GM19438 (cell line): Measurements from ENCODE around the gene HNRNPL.
A peak's percentile ranks its signal among the peaks of the same experiment; 100 is the strongest.
"Not testable (repeated sequence)": the region's sequence is repeated elsewhere in the genome, so short reads cannot be mapped to it uniquely, and the experiment has no call there.

Experiments used
- ATAC-seq: cut with Tn5 transposase; IDR thresholded peaks from one replicate; pipeline ENCODE4 v1.9.1; 2021; ENCODE audit warnings: low read depth; ENCODE audit not compliant: unreplicated experiment

The HNRNPL gene

DNA sequence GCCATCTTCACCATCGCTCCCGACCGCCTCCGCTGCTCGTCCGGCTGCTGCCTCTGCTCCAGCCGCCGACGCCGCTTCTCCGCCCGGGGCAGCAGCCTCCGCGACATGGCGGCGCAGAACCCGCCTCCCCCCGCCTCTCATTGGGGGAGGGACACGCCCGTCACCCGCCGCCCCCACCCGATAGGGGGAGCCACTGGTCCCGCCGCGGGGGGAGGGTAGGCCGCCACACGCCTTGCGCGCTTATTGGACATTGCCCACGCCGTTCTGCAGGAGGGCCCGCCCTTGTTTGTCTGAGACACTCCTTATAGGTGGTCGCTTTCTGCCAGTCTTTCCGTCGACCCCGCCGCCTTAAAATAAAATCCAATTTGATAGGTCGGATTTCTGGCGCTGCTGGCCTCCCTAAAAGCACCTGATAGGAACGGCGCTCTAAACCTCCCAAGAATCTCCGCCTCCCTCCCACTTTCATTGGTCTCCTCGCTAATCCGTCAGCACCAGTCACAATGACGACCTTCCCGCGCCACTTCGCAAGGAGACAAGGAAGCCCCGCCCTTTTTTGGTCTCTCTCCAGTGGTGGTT, at the start of gene HNRNPL:
TSS of gene HNRNPL (minus strand) at position 127 of the 576 bp plus-strand sequence. CDS start at position 107, 20 bp downstream.
- ATAC-seq, result peak; percentile 53

DNA sequence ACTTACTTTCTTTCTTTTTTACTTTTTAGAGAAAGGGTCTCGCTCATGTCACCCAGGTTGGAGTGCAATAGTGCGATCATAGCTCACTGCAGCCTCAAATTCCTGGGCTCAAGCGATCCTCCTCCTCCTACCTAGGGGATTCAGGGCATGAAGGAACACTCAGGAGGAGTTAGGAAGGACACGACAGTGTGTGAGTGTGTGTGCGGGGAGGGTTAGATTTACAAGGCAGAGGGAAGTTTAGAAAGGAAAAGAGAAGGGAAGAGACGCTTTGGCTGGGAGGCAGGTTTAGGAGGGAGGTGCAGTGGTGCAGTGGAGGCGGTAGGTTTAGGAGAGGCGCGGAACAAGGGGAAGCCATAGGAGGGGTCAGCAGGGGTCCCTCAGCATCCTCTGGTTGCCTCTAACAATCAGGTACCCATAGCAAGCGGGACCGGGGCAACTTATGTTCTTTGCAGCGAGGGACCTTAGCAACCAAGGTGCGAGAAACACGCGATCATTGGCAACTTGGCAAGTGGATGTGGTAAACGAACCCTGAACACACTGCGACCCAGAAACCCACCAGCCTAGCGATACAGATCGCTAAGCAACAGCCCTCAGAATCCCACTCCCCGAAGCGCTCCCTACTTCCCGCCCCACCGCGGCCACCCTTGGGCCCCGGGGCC, 49.1 kb upstream of the HNRNPL start:
- no peak for ATAC-seq

DNA sequence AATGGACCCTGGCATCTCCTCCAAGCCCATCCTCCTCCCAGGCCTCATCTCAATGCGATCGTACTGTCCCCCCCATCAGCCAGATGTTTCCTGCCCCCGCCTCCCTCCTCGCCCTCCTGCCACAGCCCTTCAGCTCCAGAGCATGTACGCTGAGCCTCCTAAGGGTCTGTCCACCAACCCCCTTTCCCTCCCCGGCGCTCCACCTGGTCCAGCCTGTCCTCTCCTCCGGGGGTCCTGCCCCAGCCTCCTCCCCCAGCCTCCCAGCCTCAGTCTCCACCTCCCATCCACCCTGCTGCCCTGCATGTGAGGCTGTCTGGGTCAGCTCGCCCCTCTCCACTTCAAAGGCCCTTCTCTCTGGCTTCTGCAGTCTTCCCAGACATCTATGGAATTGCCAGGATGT, 45.2 kb upstream of the HNRNPL start:
- ATAC-seq, result no peak

DNA sequence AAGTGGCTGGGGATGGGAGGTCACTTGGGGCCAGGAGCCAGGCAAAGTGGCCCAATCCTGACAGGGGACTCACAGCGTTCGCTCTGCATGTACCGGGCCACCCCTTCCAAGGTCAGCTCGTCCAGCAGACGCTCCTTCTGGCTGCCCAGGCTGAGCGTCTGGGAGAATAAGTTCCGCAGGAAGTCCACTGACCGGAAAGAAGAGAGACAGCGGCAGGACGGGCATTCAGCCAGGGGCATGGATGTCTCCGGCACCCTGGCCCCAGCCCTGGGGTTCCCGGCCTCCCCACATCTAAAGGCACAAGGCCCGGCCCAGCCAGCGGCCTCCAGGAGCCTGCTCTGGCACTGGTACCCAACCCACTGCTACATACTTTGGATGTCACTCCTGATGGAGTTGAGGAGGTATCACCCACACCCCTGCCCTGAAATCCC, 43.6 kb upstream of the HNRNPL start:
- no peak for ATAC-seq

DNA sequence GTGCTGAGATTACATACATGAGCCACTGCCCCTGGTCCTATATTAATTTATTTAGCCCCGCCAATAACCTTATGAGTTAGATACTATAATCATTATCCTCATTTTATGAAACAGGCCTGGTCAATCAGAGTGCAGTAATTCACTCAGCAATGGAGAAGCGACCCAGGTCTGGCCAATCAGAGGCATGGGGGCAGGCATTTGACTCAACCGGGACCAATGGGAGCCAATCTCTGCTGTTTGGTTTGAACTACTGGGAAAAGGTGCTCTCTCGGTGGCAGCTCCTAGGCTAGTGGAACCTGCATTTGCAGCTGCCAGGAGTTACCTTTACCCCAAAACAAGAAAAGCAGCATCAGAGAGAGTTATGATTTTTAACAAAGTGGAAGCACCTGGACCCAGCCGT, 43.1 kb upstream of the HNRNPL start:
- no peak for ATAC-seq

DNA sequence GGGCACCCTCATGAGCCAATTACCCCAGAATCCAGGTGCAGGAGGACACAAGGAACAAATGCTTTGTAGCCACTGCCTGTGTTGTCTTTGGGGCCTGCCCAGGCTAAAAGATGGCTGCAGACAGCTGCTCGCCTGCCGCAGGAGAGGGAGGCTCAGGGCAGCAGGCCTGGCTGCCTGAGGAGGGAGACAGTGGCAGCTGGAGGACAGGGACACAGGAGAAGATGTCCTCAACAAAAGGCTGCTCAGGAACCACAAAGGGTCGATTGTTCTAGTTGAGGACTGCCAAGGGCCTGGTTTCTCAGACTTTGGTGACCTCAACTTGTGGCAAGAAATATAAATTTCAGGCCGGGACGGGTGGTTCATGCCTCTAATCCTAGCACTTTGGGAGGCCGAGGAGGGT, 42.0 kb upstream of the HNRNPL start:
- ATAC-seq, result no peak

DNA sequence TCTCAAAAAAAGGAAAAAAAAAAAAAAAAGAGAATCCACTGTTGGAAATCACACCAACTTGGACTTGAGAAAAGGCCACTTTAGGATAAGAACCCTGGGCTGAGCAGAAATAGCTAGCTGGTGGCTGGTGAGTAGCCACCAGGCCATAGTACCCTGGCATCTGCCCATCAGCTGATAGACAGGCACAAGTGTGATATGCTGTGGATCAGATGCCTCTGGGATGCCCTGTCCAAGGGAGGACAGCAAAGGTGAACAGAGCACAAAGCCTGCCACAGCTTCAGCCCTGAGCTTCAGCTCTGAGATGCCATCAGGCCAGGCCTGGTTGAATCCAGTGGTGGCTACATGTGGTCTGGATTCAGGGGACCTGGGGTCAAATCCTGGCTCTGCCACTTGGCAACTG, 40.9 kb upstream of the HNRNPL start:
- ATAC-seq, result no peak

DNA sequence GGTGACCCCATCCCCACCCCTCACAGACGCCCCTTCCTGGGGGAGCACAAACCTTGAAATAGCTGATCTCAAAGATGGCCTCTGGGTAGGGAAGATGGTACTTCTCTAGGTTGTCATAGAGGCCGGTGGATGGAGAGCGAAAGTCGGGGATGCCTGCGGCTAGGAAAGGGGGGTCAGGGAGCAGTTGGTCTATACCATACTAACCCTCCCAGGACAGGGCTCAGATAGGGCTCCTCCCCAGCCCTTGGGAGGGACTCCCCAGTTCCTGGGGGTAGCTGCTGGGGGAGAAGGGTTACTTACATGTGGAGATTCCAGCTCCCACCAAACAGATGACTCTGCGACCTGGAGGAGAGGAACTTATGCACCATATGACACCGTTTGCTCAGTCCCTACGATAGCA, 40.0 kb upstream of the HNRNPL start:
- ATAC-seq, result no peak

DNA sequence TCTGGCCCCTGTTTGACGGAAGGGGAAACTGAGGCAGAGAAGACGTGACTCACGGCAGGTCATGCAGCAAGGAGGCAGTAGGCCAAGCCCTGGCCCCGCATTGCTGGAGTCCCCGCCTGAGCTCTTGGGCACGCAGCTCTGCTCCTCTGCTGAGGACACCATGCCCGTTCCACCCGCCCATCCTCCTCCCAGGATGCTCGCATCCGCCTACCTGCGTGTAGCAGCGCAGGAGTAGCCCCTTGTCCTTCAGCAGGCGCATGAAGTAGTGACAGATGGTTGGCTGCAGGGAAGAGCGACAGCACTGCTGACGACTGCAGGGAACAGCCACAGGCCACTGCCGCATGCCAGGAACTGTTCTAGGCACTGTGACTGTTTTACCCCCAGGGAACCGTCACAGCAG, 39.1 kb upstream of the HNRNPL start:
- ATAC-seq, result no peak

DNA sequence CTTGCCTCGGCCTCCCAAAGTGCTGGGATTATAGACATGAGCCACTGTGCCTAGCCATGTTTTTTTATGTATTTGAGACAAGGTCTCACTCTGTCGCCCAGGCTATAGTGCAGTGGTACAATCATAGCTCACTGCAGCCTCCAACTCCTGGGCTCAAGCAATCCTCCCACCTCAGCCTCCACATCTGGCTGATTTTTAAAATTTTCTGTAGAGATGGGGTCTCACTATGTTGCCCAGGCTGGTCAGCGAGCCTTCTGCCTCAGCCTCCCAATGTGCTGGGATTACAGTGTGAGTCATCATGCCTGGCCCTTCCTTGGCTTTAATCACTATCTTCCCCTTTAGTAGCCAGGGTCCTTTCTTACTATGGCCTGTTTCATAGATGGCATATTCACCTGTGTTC, 34.9 kb upstream of the HNRNPL start:
- ATAC-seq, result not testable (repeated sequence)

DNA sequence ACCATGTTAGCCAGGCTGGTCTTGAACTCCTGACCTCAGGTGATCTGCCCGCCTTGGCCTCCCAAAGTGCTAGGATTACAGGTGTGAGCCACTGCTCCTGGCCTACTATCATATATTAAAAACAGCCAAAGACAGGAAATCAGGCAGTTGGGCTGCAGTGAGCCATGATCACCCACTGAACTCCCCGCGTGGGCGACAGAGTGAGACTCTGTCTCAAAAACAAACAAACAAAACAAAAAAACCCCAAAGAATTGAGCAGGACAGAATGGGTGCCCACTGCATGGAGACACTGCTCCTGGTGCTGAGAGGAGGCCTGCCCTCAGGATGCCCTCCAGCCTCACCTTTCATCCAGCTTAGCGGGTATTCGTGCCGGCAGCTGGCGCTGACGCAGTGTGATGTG, 33.5 kb upstream of the HNRNPL start:
- ATAC-seq, result no peak

DNA sequence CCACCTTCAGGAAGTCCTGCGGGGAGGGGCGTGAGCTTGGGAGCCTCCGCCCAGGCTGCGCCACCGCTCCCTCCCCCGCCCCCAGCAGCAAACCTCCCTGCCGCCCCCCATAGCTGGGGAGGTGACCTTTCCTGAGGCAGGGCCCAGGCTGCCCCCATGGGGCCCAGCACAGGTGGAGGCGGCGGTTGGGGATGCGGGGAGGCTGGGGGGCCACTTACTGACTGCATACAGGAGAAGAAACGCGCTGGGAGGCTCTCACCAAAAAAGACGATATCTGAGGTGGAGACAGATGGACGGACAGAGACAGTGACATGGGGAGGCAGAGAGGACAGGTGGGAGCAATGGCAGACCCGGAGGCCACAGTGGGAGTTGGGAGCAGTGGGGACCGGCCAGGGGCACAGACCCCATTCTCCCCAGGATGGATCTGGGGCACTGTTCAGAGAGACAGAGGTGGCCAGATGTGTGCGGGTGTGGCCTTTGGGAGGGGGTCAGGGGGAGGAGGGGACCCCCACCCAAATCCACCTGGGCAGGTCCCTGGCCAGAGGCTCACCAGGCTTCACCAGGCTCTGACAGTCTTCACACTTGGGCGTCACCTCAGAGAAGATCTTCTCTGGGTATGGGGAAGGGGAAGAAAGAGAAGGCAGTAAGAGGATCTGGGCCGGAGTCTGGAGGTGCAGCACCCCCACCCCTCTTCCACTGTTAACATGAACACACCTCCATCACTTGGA, 31.3 kb upstream of the HNRNPL start:
- ATAC-seq, result no peak

DNA sequence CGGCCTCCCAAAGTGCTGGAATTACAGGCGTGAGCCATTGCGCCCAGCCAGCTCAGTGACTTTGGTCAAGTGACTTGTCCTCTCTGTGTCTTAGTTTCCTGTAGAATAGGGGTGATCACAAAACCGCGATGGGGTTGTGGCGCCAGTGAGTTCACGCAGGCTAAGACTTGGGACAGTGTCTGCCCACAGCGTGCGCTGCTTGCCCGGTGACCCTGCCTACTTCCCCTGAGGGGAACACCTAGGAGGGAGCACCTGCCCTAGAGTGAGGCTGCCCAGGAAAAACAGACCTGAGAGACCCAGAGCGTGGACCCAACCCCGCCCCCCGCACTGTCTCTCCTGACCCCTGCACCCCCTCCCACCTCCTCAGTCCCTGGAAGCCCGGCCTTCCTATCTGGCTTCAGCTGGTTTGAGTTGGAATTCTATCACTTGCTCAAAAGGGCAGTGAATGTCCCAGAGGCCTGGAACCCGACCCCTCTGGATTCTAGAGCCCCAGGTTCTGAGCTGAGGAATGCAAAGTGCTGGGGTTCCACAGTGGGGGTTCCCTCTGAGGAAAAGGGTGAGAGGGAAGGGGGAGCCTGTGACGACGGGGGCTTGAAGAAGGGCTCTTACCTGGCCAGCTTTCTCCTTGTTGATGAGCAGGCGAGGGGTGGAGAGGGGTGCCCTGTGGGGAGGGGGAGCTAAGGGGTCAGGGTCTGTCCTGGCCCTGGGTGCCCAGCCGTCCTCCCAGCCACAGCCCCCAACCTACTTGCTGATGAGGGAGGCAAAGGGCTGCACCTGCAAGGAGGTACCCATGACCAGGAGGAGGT, 30.5 kb upstream of the HNRNPL start:
- no peak for ATAC-seq

DNA sequence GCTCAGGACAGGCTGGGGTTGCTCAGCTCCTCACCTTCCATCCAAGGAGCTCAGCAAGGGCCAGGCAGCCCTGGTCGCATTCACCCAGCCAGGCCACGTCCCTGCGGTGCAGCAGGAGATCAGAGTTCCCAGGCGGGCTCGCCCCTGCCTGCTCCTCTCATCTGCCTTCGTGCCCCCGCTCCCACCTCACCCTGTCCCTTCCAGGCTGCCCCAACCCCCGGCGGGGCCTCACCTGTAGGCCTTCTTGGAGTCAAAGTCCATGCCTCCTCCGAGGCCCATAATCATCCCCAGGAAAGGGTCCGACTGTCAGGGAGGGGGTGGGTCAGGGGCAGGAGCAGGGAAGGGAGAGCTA, 29.6 kb upstream of the HNRNPL start:
- ATAC-seq, result no peak

DNA sequence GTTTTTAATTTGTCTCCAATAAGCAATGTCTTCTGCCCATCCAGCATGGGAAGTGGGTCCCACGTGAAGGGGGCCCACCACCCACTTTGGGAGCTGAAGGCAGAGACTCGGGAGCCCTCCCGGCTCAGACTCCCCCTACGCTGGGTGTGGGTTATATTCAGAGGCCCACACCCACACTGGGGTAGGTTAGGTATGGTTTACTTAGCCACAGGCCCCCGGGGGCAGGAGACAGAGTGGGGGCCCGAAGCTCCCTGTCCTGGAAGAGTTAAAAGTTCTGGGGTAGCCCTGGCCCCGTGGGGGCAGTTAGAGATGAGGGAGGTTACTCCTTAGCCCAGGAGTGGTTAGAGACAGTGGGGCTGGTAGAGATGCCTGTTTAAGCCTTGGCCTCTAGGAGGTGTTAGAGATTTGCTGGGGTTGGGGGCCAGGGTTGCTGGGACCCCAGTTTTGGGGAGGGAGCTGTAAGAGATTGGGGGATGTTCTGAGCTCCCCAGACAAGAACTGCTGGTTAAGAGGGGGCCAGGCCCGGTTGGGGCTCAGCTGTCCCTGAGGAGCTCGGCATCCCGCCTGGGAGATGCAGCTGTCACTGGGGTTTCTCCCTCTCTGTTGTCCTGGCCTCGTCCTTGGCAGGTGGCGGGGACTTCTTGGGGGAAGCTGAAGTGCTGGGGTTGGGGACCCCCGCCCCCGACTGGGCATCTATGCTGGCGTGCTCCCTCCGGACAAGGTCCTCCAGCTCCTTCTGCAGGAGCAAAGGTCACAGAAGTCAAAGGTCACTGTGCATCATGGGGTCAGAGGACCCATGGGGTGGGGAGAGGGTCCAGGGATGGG, 29.0 kb upstream of the HNRNPL start:
- ATAC-seq, result no peak

DNA sequence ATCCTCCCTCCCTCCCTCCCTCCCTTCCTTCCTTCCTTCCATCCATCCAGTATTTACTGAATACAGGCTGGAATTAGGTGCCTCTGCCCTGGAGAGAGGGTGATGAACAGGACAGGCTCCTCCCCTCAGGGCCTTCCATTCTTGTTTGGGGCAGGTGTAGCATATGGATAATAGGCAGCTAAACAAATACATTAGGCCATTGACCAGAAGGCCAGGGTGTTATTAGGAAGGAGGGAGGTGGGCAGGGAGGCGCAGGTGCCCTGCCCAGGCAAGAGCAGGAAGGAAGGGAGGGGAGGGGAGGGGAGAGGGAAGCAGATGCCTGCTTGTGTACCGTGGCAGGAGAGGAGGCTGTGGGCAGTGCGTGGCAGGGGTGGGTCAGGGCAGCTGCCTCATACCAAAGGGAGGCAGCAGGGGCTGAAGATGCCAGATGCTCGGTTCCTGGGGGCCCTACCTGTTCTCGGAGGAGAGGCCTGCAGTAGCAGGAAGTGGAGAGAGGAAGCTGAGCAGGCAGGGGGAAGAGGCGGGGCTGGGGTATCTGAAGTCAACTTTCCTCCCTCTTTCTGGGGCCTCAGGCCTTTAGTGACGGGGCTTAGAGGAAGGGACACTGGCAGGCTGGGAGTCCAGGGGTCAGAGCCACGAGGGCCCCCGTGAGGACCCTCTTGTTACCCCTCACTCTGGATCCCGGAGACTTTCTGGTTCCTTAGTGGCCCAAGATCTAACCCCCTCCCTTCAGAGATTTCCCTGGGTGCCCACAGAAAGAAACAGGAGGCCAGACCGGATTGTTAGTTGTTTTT, 28.2 kb upstream of the HNRNPL start, which contains the start of gene RINL:
TSS of gene RINL (minus strand) at position 495 of the 794 bp plus-strand sequence. CDS start 1,533 bp downstream, outside the sequence.
- ATAC-seq, result no peak

DNA sequence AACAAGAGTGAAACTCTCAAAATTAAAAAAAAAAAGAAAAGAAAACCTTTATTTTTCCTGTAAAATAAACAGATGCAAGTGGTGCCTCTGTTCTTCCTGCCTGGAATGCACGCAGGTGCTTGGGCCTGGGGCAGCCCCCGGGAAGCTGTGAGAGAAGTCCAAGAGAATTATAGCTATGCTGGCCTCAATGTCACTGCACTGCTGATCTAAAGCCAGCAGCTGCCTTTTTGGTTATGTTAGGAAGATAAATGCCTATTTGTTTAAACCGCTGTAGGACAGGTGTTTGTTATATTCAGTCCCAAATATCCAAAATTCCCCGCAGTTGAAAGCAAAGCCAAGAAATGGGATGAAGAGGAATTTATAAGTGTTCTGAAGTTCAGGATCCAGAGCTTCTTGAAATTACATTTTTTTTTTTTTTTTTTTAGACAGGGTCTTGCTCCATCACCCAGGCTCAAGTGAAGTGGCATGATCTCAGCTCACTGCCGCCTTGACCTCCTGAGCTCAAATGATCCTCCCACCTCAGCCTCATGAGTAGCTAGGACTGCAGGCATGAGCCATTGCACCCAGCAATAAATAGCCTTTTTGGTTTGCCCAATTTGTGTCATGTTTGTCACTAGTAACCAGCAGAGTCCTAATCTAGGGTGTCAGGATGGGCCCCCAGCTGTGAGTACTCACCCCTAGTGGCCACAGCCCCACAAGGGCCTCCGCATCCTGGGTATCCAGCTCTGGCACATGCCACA, 26.0 kb upstream of the HNRNPL start:
- ATAC-seq, result no peak

DNA sequence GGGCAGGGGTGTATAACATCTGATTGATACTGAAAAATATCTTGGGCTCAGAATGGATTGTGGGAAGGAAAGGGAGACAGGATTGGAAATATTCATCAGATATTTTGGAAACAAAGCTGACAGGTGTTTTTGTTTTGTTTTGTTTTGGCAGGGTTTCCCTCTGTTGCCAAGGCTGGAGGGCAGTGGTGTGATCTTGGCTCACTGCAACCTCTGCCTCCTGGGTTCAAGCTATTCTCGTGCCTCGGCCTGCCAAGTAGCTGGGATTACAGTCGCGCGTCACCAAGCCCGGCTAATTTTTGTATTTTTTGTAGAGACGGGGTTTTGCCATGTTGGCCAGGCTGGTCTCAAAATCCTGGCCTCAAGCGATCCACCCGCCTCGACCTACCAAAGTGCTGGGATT, 23.6 kb upstream of the HNRNPL start:
- ATAC-seq, result not testable (repeated sequence)

DNA sequence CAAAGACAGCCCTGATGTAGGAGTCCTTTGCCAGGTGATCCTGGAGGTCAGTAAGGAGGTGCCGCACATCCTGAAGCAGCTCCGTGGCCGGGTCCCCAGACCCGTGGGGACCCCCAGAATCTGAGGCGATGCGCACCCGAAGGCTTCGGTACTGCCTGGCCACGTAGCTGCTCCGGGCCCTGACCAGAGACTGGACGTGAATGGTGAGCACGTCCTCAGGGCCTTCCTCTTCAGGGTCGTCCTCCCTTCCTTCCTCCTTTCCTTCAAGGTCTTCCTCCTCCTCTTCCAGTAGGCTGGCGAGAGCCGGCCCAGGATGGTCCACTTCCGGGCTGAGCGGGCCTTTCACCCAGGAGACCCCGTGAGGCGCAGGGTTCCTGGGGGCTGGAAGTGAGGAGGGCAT, 20.8 kb upstream of the HNRNPL start:
- ATAC-seq, result no peak
